ENCODE measurements around the gene CAMK4. TPM values are rescaled to one million over a fixed set of nuclear protein-coding genes. Genes with fewer than 3 reads are reported as not detected.

CAMK4 gene
- total and polyA plus RNA-seq, 4 donors, result 0.27 to 1.4 (median 1.2) TPM

GRCh38 chr5:111337688-111338087 lies 113.5 kb downstream of the CAMK4 start:
- H3K27ac ChIP-seq (ENCODE audit: low read depth in 1 of 2, low read length in 2 of 2), result no peak overlapping the region
- H3K9me3 ChIP-seq (ENCODE audit: control insufficient read depth in 4 of 4, low read length in 3 of 4), result no peaks in the 10 kb centered on the region
- no peak overlapping the region for H3K9ac ChIP-seq (ENCODE audit: low read depth in 1 of 2, low read length in 2 of 2)
- TF ChIP-seq ZBTB33 (IDR thresholded peaks at IDR 0.05) (no peak), JUND (IDR thresholded peaks at IDR 0.05) (no peak), NR2F2 (IDR thresholded peaks at IDR 0.05) (no peak), RAD21 (IDR thresholded peaks at IDR 0.05) (no peak), FOXA1 (IDR thresholded peaks at IDR 0.05) (no peak), EGR1 (IDR thresholded peaks at IDR 0.05; ENCODE audit: low read depth in 2 of 2) (no peak), HNF4A (conservative IDR thresholded peaks at IDR 0.05) (no peak), FOXA2 (IDR thresholded peaks at IDR 0.05) (no peak), RXRA (IDR thresholded peaks at IDR 0.05) (no peak)
- TF ChIP-seq, protein P1, sequence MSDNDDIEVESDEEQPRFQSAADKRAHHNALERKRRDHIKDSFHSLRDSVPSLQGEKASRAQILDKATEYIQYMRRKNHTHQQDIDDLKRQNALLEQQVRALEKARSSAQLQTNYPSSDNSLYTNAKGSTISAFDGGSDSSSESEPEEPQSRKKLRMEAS (IDR thresholded peaks at IDR 0.05), result no peak
- TF ChIP-seq, protein P2, sequence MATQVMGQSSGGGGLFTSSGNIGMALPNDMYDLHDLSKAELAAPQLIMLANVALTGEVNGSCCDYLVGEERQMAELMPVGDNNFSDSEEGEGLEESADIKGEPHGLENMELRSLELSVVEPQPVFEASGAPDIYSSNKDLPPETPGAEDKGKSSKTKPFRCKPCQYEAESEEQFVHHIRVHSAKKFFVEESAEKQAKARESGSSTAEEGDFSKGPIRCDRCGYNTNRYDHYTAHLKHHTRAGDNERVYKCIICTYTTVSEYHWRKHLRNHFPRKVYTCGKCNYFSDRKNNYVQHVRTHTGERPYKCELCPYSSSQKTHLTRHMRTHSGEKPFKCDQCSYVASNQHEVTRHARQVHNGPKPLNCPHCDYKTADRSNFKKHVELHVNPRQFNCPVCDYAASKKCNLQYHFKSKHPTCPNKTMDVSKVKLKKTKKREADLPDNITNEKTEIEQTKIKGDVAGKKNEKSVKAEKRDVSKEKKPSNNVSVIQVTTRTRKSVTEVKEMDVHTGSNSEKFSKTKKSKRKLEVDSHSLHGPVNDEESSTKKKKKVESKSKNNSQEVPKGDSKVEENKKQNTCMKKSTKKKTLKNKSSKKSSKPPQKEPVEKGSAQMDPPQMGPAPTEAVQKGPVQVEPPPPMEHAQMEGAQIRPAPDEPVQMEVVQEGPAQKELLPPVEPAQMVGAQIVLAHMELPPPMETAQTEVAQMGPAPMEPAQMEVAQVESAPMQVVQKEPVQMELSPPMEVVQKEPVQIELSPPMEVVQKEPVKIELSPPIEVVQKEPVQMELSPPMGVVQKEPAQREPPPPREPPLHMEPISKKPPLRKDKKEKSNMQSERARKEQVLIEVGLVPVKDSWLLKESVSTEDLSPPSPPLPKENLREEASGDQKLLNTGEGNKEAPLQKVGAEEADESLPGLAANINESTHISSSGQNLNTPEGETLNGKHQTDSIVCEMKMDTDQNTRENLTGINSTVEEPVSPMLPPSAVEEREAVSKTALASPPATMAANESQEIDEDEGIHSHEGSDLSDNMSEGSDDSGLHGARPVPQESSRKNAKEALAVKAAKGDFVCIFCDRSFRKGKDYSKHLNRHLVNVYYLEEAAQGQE (IDR thresholded peaks at IDR 0.05), result no peak
- no peak for DNase-seq (ENCODE audit: low spot score)
- H3K4me1 ChIP-seq (ENCODE audit: control insufficient read depth in 4 of 4, insufficient read depth in 4 of 4, low read length in 3 of 4), result no peaks in the 10 kb centered on the region
- WGBS, result 36% methylated on average over 2 of the region's 2 CpGs
- H3K27me3 ChIP-seq (ENCODE audit: control insufficient read depth in 4 of 4, insufficient read depth in 4 of 4, low read length in 3 of 4), result no peaks in the 10 kb centered on the region
- H3K36me3 ChIP-seq (ENCODE audit: control insufficient read depth in 4 of 4, insufficient read depth in 3 of 4, low read depth in 1 of 4, low read length in 3 of 4), result no peaks in the 10 kb centered on the region
- no peak overlapping the region for H3K4me3 ChIP-seq (ENCODE audit: low read depth in 1 of 3, low read length in 3 of 3)

DNA sequence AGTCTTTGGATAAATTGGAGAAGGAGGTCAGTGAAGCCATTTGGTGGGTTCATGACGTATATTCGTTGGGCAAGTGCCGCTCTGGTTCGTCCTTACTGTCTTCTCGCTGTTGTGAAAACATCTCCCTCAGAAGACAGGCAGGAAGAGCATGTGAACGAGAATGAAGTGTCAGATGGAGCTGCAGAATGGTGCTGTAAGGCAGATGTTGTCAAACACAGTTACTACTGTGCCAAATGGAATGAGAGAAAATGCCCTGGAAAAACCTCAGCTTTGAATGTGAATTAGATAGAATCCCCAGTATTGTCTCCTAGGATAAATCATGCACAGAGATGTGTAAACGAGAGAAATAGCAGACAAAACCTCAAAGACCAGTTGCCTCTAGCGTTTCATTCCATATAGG lies 121.5 kb downstream of the CAMK4 start:
- no peak for TF ChIP-seq FOXA2 (IDR thresholded peaks at IDR 0.05)
- no peak for TF ChIP-seq ZBTB33 (IDR thresholded peaks at IDR 0.05)
- TF ChIP-seq RAD21 (IDR thresholded peaks at IDR 0.05), result no peak
- TF ChIP-seq, protein P1 (IDR thresholded peaks at IDR 0.05), result no peak
- TF ChIP-seq FOXA1 (IDR thresholded peaks at IDR 0.05), result no peak
- no peak for TF ChIP-seq NR2F2 (IDR thresholded peaks at IDR 0.05)
- TF ChIP-seq GABPA (IDR thresholded peaks at IDR 0.05 in 1 of 2, conservative IDR thresholded peaks at IDR 0.05 in 1 of 2), result no peak
- TF ChIP-seq, protein P2 (IDR thresholded peaks at IDR 0.05), result no peak
- no peak for TF ChIP-seq TAF1 (conservative IDR thresholded peaks at IDR 0.05)
- TF ChIP-seq, protein P3, sequence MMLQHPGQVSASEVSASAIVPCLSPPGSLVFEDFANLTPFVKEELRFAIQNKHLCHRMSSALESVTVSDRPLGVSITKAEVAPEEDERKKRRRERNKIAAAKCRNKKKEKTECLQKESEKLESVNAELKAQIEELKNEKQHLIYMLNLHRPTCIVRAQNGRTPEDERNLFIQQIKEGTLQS (IDR thresholded peaks at IDR 0.05), result no peak
- TF ChIP-seq HNF4A (conservative IDR thresholded peaks at IDR 0.05), result no peak
- no peak for TF ChIP-seq EGR1 (IDR thresholded peaks at IDR 0.05; ENCODE audit: low read depth in 2 of 2)
- TF ChIP-seq SP1 (IDR thresholded peaks at IDR 0.05), result no peak
- no peak for TF ChIP-seq HNF4G (IDR thresholded peaks at IDR 0.05)
- no peak for TF ChIP-seq JUND (IDR thresholded peaks at IDR 0.05)
- no peak for TF ChIP-seq RXRA (IDR thresholded peaks at IDR 0.05)
- no peak for TF ChIP-seq YY1 (IDR thresholded peaks at IDR 0.05)
- H3K4me3 ChIP-seq (ENCODE audit: low read depth in 1 of 3, low read length in 3 of 3), result no peak overlapping the region
- H3K9ac ChIP-seq (ENCODE audit: low read depth in 1 of 2, low read length in 2 of 2), result no peak overlapping the region
- DNase-seq (ENCODE audit: low spot score), result no peak
- 64% methylated on average over 8 of the region's 8 CpGs for WGBS
- no peak overlapping the region for H3K27ac ChIP-seq (ENCODE audit: low read depth in 1 of 2, low read length in 2 of 2)
- H3K4me1 ChIP-seq (ENCODE audit: control insufficient read depth in 4 of 4, insufficient read depth in 4 of 4, low read length in 3 of 4), result no peaks in the 10 kb centered on the region
- H3K36me3 ChIP-seq (ENCODE audit: control insufficient read depth in 4 of 4, insufficient read depth in 3 of 4, low read depth in 1 of 4, low read length in 3 of 4), result no peaks in the 10 kb centered on the region
- H3K27me3 ChIP-seq (ENCODE audit: control insufficient read depth in 4 of 4, insufficient read depth in 4 of 4, low read length in 3 of 4), result peaks cover 0 to 2% (median 0%) of the 10 kb centered on the region in 4 donors
- no peaks in the 10 kb centered on the region for H3K9me3 ChIP-seq (ENCODE audit: control insufficient read depth in 4 of 4, low read length in 3 of 4)
